ENCODE results near the gene PDLIM1.
A peak's percentile ranks its signal among the peaks of the same experiment; 100 is the strongest.

Gene PDLIM1

DNA sequence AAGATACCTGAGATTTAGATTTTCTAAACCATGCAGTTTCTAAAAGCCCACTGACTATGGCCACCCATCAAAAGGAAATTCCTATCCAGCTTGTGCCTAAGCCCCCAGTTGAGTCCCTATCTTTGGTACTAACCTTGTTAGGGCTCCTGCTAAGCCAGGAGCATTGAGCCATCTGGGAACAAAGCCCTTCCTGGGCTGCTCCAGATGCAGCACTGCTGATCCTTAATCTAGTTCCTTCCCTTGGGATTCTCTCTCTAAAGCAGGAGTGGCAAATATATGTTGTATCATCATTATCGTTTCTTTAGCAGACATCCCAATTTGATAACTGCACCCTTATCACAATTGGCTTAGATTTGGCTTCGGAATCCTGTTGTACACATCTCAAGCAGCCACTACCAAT, 24.7 kb upstream of the PDLIM1 start:
- no peak for DNase-seq (ENCODE audit: low read depth in 2 of 3, low spot score in 1 of 3)

DNA sequence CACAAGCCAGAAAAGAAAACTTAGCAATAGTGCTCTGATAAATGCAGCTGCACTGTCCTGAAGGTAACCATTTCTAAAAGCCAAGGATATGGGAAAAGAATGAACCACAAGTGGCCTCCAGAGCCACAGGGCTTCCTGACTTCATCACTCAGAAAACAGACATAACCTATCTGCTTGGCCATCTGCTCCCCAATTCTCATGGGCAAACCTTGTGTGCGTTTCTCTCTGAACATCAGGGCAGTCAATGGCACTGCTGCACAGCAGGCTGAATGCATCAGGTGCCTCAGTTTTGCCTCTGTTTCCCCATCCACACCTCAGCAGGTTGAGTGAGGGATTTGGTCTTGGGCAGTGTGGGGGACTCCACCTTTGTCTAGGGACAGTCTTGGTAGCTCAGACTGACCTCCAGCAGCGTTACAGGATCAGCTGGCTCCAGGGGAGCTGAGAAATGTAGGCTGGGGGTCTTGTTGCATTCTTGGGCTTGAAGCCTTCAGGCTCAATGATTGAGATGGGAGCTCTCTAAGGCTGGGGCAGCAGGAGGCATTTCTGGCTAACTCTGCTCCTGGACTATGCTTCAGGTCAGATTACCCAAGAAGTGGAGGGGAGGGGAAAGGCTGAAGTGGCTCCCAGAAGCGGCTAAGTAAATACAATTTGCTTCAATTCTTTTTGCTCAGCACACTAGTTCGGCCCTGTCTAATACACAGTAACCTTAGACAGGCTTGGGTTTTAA, 23.6 kb upstream of the PDLIM1 start:
- DNase-seq (ENCODE audit: low read depth in 2 of 3, low spot score in 1 of 3), result no peak

DNA sequence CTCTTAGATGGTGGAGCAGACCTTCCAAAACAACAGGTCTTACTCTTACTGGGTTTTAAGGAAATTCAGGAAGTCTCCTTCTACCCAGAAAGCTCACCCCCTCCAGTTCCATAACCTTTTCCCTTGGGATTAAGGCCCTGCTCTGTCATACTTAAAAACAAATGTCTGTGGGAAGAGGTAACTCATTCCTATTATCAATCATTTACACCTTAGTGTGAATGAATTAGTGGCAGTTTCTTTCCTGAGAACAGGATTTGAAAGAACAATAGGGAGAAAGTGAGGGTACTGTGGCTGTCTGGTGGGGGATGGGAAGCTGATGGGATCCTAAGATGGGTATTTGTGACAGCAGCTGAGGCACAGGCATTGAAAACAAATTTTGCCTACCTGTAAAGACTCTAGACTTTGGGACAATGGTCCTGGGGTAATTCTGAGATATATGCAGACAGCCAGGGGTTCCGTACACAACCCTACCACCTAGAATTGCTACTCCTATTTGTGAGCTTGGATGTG, 22.2 kb upstream of the PDLIM1 start:
- no peak for DNase-seq (ENCODE audit: low read depth in 2 of 3, low spot score in 1 of 3)

DNA sequence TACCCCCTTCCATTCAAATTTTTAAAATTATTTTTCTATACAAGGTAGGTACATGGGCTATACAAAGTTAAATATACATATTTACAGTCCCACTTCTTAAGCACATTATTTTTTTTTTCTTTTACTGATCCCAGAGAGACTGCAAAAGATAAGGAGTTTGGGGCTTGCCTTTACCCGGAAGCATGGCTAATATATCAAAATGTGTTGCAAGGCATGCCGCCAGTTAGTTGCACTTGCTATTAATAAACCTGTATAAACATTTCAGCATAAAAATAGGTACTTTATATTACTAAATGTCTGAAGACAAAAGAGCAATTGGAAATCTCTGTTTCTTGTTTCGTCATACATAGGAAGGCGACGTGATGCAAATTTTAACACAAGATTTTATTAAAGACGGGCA, 21.5 kb upstream of the PDLIM1 start:
- DNase-seq (ENCODE audit: low read depth in 2 of 3, low spot score in 1 of 3), result no peak

DNA sequence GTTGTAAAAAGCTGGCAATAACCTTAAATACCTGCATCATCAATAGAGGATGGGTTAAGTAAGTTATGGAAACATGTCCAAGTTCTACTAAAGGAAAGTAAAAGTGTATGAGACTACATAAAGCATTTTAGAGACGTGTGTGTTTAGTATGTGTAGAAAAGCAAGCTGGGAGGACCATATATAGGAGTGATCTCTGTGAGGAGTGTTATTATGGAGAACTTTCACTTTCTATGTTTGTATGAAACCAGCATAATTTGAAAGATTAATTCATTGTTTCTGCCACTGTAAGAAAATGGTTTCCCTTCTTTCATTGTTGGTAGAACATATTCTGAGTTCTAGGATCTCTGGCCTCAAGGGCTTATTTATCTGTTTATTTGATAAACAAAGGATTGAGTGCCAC, 19.2 kb upstream of the PDLIM1 start:
- DNase-seq (ENCODE audit: low read depth in 2 of 3, low spot score in 1 of 3), result no peak

DNA sequence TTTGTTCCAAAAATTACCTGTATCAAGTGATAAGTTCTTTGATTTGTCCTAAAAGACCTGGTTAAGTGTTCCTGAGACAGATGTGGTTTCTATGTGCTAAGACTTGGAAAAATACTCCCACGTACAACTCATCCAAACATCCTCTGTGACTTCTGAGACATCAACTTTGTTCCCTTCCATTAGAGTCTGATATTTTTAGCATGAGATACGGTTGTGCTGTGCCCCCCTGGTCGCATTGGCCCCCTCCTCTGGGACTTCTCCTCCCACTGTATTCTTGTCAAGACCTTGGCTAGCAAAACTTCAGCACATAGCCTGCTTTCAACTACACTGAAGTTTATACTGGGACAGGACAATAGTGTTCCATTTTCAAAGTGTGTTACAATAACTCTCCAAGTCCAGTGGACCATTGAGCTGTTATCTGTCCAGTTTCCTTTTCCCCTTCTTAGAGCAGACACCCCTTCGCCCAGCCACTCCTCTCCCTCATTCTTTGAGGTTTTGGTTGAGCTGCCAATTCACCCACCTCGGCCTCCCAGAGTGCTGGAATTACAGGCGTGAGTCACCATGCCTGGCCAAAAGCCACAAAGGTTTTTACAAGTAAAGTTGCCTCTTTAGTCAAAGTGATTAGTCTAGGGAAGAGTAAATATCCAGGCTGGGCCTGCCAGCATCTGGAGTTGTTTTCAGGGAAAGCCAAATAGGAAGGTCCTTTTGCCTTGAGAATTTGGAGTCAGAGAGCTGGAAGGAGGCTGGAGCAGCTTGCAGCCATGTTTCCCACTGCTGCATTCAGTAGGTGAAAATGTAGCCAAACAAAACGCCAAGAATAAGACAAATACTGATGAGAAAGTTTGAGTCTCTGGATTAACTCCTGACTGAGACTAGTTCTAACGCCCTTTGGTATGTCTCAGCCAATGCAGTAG, 17.8 kb upstream of the PDLIM1 start:
- peak in 1 of 3 donors; percentile 5 for DNase-seq (ENCODE audit: low read depth in 2 of 3, low spot score in 1 of 3)

DNA sequence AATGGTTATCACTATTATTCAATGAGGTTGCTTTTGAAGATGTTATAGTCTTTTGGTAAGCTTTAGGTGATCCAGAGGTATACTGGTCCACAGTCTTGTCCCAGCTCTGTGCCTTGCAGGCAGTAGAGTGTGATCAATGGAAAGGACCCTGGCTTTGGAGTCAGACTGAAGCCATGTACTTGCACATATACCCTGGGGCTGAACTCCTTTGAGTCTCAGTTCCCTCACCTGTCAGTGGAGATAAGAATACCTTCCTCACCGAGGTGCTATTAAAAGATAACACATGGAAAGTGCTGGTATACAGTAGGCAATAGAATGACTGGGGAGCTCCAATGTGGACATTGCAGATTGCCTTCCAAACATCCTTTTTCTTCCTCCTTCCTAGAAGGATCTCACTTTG, 16.0 kb upstream of the PDLIM1 start:
- DNase-seq (ENCODE audit: low read depth in 2 of 3, low spot score in 1 of 3), result no peak

DNA sequence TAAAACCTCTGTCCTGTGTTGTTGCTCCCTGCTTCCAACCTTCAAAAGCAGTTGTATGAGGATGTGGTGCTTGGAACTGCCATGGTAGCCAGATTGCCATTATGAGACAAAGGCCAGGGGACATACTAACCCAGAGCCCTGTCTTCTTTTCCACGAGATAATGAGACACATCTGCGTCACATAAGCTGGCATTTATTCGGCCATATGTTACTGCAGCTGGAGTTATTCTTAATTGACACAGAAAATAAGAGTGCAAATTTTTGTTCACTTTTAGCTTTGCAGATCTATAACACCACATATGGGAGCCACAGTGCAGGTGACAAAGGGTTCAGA, 15.5 kb upstream of the PDLIM1 start:
- DNase-seq (ENCODE audit: low read depth in 2 of 3, low spot score in 1 of 3), result no peak

DNA sequence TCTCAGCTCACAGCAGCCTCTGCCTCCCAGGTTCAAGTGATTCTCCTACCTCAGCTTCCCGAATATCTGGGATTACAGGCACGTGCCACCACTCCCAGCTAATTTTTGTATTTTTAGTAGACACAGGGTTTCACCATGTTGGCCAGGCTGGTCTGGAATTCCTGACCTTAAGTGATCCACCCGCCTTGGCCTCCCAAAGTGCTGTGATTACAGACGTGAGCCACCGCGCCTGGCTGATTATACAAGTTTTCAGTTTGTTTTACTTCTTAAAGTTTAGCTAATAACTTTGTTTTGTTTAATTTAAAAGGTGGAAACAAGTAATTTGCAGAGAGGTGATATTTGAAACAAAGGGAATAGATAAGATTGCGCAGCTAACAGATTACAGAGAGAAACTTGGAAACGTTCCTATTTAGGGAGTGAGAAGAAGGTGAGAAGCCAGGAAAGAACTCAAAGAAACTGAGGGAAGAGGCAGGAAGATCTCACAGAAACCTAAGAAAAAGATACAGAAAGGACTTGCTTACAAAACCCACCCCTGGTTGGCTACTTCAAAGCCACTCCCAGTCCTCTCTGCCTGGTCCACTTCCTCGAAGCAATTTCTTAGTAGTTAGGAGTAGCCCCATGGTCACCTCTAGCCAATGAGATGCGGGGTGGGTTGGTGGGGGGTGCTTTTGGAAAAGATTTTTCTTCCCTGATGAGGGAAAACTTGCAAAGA, 15.0 kb upstream of the PDLIM1 start:
- DNase-seq (ENCODE audit: low read depth in 2 of 3, low spot score in 1 of 3), result no peak

DNA sequence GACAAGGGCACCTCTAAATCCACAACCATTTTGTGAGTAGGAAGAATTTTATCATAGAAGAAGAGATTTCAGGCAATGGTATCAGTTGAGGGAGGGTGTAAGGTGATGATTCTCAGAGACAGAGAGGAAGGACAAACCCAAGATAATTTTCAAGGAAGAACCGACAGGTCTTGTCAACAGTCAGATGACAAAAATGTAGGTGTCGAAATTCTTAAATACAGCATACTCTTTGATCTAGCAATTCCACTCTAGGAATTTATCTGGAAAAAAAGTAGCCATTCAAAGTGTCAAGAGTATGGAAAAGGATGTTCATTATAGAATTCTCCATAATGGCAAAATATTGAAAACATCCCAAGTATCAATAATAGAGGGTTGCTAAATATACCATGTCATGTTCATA, 14.2 kb upstream of the PDLIM1 start:
- DNase-seq (ENCODE audit: low read depth in 2 of 3, low spot score in 1 of 3), result no peak

DNA sequence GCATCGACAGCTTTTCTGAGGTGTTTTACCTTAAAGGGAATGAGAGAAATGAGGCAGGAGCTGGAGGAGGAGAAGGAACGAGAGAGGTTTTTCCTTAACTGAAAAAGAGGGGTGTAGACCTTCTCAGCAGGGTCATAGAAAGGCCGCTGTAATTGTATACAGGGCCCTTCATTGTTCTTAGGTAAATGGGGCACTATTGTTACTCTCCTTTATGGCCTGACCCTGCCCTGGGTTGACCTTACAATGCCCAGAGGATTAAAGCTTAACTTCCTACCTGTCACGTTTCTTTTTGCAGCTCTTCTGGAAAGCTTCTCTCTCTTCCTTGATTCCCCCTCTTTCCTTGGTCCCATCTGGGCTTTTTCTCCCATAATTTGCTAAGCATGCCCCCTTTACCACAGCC, 13.7 kb upstream of the PDLIM1 start:
- DNase-seq (ENCODE audit: low read depth in 2 of 3, low spot score in 1 of 3), result no peak

DNA sequence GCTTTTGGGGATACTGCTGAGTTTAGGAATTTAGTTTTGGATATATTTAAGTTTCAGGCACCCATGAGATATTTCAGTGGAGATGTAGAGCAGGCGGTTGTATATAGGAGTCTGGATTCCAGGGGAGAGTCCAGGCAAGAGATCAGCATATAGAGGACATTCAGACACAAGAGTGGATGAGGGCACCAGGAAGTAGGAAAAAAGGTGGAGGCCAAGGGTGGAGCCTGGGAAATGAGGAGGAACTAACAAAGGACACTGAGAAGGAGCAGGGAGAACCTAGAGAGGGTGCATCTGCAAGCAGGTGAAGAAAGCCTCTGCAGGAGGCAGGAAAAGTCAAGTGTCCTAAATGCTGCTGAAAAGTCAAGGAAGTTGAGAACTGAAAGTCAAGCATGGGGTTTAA, 13.1 kb upstream of the PDLIM1 start:
- DNase-seq (ENCODE audit: low read depth in 2 of 3, low spot score in 1 of 3), result no peak

DNA sequence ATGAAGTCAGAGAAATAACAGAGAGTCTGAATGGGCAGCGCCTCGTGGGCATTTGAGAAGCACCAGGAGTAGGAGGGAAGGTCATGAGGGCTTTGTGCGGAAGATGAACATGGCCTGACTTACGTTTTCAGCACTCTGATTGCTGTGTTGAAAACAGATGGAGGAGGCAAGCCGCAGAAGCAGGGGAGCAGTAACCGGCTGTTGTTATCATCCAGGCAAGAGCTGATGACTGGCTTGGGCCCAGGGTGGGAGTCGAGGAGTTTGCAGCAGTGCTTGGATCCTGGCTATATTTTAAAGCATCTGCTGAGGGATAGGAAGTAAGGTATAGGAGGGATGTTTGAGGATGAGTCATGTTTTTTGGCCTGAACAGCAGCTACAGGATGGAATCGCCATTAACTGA, 12.7 kb upstream of the PDLIM1 start:
- DNase-seq (ENCODE audit: low read depth in 2 of 3, low spot score in 1 of 3), result no peak

DNA sequence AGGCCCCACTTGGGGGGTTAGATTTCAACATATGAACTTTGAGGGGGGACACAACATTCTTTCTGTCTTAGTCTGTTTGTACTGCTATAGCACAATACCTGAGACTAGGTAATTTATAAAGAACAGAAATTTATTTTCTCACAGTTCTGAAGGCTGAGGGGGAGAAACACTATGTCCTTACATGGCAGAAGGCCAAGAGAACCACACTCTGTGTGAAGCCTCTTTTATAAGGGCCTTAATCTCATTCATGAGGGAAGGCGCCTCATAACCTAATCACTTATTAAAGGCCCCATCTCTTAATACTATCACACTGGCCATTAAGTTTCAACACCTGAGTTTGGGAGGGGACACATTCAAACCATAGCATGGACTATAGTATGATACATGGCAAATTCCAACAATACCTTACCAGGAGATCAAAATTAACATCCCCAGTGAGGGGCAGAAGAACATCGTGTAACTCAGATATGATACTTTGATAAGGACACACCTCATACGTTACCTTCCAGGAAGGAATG, 9.3 kb upstream of the PDLIM1 start:
- DNase-seq (ENCODE audit: low read depth in 2 of 3, low spot score in 1 of 3), result no peak

DNA sequence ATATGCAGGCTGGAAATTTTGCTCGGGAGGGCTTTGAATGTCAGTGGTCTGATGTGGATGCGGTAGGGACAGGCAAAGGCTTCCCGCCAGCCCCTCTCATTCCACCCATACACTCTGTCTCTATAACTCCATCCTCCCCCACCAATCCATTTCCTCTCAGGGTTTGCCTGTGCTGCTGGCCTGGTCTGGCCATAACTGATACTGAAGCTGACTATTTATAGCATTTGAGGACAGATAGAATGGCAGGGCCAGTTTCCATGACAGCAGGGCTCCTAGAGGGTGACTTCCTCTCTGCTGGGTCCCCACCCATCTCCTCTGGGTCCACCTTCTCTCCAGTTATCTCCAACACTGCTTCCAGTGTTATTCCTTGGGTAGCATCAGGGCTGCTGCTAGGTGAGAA, 6.6 kb upstream of the PDLIM1 start:
- DNase-seq (ENCODE audit: low read depth in 2 of 3, low spot score in 1 of 3), result no peak

DNA sequence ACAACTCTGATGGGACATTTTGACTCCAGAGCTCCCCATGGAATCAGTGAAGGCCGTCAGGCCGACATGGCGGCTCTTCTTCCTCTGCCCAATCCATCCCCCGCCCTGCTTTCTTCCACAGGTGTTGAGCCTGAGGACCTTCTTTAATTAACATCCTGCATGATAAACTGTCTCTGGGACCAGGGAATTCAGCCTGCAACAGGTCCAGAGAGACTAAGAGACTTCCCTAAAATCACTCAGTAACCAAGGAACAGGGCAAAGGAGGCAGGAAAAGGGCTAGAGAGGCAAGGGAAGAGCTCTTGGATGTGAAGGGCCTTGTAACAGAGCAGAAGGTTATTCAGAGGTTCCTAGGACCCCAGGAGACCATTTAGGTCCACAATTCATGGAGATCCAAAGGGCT, 6.0 kb upstream of the PDLIM1 start:
- no peak for DNase-seq (ENCODE audit: low read depth in 2 of 3, low spot score in 1 of 3)

DNA sequence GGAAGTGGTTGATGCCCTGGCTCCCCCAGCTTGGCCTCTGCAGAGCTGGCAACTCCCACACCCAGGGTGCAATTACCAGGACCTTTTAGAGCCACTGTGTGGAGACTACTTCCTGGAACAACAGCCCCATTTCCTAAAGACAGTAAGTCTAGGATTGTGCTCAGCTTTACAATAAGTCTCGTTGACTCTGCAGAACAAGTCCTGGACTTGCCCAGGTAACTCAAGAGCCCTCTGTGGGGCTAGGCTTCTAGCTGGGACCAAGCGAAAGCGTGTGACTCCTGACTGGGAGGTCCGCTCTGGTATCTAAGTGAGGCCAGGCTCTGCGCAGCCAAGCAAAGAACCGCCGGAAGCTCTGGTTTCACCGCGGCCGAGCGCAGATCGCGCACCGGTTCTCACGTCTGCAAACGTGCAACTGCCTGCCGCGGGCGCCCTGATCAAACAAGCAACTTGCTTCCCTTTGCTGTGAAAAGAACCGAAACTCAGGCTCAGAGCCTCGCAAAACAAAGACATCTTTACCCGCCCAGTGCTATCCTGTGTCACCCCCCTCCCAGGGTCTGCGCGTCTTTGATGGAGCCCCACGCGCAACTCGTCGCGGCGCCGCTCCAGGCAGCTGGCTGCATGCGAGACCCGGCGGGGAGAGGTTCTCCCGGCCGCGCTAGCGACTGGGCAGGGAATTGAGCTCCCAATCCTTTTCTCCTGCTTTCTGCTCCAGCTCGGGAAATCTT, 4.4 kb upstream of the PDLIM1 start:
- peak in 1 of 3 donors; percentile 8 for DNase-seq (ENCODE audit: low read depth in 2 of 3, low spot score in 1 of 3)

DNA sequence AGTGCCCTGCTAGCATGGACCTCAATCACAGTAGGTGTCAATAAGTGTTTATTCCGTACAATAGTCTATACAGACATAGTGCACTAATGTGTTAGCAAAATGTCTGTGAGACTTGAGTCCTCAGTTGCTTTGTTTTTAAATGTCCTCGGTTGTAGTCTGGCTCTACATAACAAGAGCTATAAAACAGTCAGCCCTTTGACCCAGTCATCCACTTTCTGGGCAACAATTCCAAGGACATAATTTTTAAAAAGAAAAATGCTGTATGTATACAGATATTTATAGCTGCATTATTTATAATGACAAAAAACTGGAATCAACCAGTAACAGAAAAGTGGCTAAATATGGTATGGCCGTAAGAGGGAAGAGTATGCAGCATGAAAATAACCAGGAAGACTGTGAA, 2.8 kb upstream of the PDLIM1 start:
- DNase-seq (ENCODE audit: low read depth in 2 of 3, low spot score in 1 of 3), result no peak

DNA sequence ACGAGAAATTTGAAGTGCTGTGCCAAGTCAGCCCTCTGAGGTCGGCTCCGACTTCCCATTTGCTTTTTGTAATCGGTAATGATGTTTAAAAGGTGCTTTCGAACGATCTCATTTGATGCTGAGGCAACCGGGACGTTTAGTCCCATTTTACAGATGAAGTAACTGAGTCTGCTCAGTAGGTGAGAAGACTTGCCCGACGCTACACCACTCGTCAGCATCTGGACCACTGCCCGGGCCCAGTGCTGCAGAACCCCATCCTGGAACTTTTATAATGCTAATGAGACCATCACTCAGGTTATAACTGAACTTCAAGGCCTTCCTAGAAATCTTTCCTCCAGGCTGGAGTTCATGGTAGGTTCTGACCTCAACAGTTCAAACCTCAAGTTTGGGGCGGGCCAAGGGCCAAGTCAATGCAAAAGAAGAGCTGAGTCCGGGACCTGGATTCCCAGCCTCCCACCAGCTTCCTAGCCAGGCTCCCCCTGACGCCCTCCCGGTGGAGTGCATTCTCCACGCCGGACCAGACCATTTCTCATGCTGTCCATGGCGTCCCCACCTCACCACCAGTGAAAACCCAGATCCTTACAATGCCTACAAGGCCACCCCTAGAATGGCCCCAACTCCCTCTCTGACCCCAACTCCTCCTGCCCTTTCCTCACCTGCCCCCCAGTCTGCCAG, 699 bp upstream of the PDLIM1 start:
- no peak for DNase-seq (ENCODE audit: low read depth in 2 of 3, low spot score in 1 of 3)

DNA sequence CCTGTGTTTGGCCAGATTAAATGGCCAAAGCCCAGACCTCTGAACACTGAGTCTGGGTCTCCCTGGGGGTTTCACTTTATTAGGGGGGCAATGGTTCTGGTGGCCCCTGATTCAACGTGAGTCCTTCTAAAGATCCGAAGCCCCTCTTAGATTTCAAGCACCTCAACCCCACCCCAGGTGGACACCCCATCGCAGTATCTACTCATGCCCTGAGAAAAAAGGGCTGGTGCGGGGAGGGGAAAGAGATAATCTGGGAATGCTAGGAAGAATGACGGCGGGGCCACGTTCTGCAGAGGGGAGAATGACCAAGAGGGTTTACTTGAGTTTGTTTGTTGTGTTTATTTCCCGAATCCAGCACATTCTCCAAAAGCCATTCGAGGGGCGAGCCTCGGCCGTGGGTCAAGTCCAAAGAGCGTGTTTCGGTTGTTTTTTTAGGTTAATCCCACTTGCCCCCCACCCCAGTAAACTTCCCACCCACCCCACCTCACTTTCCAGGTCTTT, 832 bp downstream of the PDLIM1 start:
- no peak for DNase-seq (ENCODE audit: low read depth in 2 of 3, low spot score in 1 of 3)
